Activated naive CD4-positive, alpha-beta T cell treated with anti-CD3 and anti-CD28 coated beads, Interleukin-2, amount 10 ng/mL, durations not matched to agents 7 days and 5 days (primary cell): ENCODE measurements around the gene B4GALNT3.
A peak's percentile ranks its signal among the peaks of the same experiment; 100 is the strongest.

ENCODE experiments used
- CTCF ChIA-PET: fragments of 350-600 bp; sonication (Branson Sonifier 250); formaldehyde crosslinking; loops from one replicate; lab custom pipeline; 2021; ENCODE audit warnings: antibody characterized with exemption; lab: Charles Lee
- DNase-seq: peaks from one replicate; pipeline ENCODE4 v3.0.0-alpha.2; 2020
- H3K27ac Mint-ChIP-seq: one replicate; pipeline ENCODE4 v1.8.0; 2021; ENCODE audit warnings: mild to moderate bottlenecking, moderate library complexity, mixed read lengths
- H3K27me3 Mint-ChIP-seq: one replicate; pipeline ENCODE4 v1.8.0; 2021; ENCODE audit warnings: mild to moderate bottlenecking, mixed read lengths
- H3K36me3 Mint-ChIP-seq: one replicate; pipeline ENCODE4 v1.8.0; 2021; ENCODE audit warnings: mixed read lengths
- H3K4me1 Mint-ChIP-seq: one replicate; pipeline ENCODE4 v1.8.0; 2021; ENCODE audit warnings: mixed read lengths
- H3K4me3 Mint-ChIP-seq: one replicate; pipeline ENCODE4 v1.8.0; 2021; ENCODE audit warnings: mild to moderate bottlenecking, moderate library complexity, mixed read lengths
- H3K9me3 Mint-ChIP-seq: one replicate; pipeline ENCODE4 v1.8.0; 2021; ENCODE audit warnings: mixed read lengths

The B4GALNT3 gene

DNA sequence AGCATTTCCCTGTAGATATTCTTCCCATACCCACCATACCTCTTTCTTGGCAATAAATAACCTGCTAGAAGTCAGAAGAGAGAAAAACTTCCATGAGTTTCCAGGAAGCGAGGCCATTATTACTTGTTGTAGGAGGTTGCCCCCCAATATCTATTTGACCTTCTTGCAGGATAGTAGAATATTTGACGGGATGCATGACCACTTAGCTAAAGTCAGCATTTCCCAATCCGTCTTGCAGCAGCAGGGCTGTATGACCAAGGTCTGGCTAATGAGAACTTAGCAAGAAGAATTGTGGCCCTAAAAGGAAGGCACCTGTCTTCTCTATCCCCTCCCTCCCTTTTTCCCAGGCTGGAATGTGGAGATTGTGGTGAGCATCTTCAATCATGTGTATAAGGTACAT is 152.0 kb downstream of the B4GALNT3 start:
- H3K27me3 Mint-ChIP-seq, result peaks cover 9% of the 10 kb centered on the region
- no peaks in the 10 kb centered on the region for H3K9me3 Mint-ChIP-seq
- H3K4me3 Mint-ChIP-seq, result no peak overlapping the region
- H3K27ac Mint-ChIP-seq, result no peak overlapping the region
- no peak for DNase-seq
- H3K4me1 Mint-ChIP-seq, result peaks cover 55% of the 10 kb centered on the region
- no peaks in the 10 kb centered on the region for H3K36me3 Mint-ChIP-seq
- CTCF ChIA-PET, result interaction anchor here (0.6 to 0.8 kb wide), 3 partner anchors 36 to 149 kb away, joined by 3 read pairs; no protein-coding TSS in a partner anchor

DNA sequence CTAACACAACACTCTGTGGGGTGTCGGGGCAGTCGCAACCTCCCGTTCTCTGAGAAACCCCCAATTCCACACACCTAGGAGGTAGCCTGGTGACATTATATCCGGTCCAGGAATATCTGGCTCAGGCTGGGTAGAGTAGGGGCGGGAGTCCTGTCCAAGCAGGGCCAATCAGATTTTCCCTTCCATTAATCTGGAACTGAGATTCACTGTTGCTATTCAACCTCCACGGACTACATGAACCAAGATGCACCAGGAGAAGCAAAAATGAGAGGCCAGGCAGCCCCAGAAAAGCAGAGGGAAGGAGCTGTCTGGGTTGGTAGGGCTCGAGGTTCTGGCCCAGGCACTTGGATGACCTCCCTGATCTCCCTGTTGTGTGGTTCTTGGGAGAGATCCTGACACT is 152.6 kb downstream of the B4GALNT3 start:
- H3K4me1 Mint-ChIP-seq, result peaks cover 53% of the 10 kb centered on the region
- H3K4me3 Mint-ChIP-seq, result no peak overlapping the region
- peaks cover 11% of the 10 kb centered on the region for H3K27me3 Mint-ChIP-seq
- H3K27ac Mint-ChIP-seq, result no peak overlapping the region
- CTCF ChIA-PET, result interaction anchor here (0.6 to 3.2 kb wide), 2 partner anchors 149 to 203 kb away, joined by 3 to 53 read pairs; no protein-coding TSS in a partner anchor
- no peaks in the 10 kb centered on the region for H3K9me3 Mint-ChIP-seq
- H3K36me3 Mint-ChIP-seq, result no peaks in the 10 kb centered on the region
- DNase-seq, result no peak

GRCh38 chr12:612886-613285 is 153.1 kb downstream of the B4GALNT3 start:
- H3K27me3 Mint-ChIP-seq, result peaks cover 15% of the 10 kb centered on the region

More at GRCh38 chr12:612886-613285, 153.1 kb downstream of the B4GALNT3 start:
- Mint-ChIP-seq H3K4me1 (peaks cover 52% of the 10 kb centered on the region), H3K9me3 (no peaks in the 10 kb centered on the region), H3K27ac (peak overlapping the region; percentile 70), H3K4me3 (no peak overlapping the region), H3K36me3 (no peaks in the 10 kb centered on the region)
- no peak for DNase-seq
- CTCF ChIA-PET, result interaction anchor here (1.8 to 3.2 kb wide), 2 partner anchors 12 to 202 kb away, joined by 6 to 53 read pairs; no protein-coding TSS in a partner anchor
